H1 (cell line): ENCODE measurements around the gene STXBP2.

Experiments
- HDAC2 ChIP-seq, 2 experiments: fragments of 300-600 bp in 1 of 2; sonication (generic) in 1 of 2; IDR thresholded peaks; 2 replicates each; pipeline ENCODE4 v1.6.1; 2011 to 2012; ENCODE audit warnings: low read depth in 2 of 2, low read length in 2 of 2, mild to moderate bottlenecking in 2 of 2, moderate library complexity in 2 of 2, borderline replicate concordance in 1 of 2, inconsistent platforms in 1 of 2
- POLR2A ChIP-seq, 2 experiments: IDR thresholded peaks; 1 replicate in 1 of 2; 2 replicates in 1 of 2; pipeline ENCODE4 v1.6.1; 2011; ENCODE audit warnings: low read depth in 2 of 2, low read length in 2 of 2, mild to moderate bottlenecking in 2 of 2; ENCODE audit errors: control extremely low read depth in 1 of 2
- TF ChIP-seq, protein P1 (sequence below), 3 experiments: IDR thresholded peaks; 1 replicate in 2 of 3; 2 replicates in 1 of 3; pipeline versions ENCODE4 v1.5.1 to v1.6.1; 2011; ENCODE audit warnings: low read length in 3 of 3, mild to moderate bottlenecking in 3 of 3, inconsistent platforms in 2 of 3, low read depth in 1 of 3, moderate library complexity in 1 of 3; ENCODE audit not compliant: insufficient read depth in 1 of 3; ENCODE audit errors: control extremely low read depth in 1 of 3

DNA sequence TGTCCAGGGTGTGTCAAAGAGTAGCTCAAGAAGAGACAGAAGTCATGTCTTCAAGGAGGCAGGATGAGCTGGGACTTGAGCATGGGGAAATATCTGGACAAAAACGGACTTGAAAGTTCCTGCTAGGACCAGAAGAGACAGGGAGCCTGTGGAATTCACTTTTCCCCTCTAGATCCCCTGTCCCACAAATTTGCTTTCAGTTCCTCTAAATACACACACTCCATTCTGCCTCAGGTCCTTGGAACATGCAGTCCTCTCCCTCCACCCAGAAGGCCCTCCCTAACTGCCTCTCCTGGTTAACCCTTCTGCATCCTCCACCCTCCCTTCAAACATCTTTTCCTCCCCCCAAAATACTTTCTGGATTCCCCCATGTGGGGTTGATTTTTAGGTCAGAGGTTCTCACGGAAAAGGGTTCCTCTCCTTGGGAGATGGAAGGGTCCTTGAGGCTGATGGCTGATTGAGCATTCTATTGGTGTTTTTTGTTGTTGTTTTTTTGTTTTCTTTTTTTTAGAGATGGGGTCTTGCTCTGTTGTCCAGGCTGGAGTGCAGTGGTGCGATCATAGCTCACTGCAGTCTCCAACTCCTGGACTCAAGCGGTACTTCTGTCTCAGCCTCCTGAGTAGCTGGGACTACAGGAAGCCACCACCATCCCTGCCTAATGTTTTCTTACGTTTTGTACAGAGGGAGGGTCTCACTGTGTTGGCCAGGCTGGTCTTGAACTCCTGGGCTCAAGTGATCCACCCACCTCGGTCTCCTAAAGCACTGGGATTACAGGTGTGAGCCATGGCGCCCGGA lies 25.0 kb downstream of the STXBP2 start:
- no peak for TF ChIP-seq POLR2A (IDR thresholded peaks at IDR 0.05; ENCODE audit: control extremely low read depth in 1 of 2, low read depth in 2 of 2, low read length in 2 of 2)
- TF ChIP-seq HDAC2 (IDR thresholded peaks at IDR 0.05; ENCODE audit: borderline replicate concordance in 1 of 2, low read depth in 2 of 2, low read length in 2 of 2), result no peak
- TF ChIP-seq, protein P1, sequence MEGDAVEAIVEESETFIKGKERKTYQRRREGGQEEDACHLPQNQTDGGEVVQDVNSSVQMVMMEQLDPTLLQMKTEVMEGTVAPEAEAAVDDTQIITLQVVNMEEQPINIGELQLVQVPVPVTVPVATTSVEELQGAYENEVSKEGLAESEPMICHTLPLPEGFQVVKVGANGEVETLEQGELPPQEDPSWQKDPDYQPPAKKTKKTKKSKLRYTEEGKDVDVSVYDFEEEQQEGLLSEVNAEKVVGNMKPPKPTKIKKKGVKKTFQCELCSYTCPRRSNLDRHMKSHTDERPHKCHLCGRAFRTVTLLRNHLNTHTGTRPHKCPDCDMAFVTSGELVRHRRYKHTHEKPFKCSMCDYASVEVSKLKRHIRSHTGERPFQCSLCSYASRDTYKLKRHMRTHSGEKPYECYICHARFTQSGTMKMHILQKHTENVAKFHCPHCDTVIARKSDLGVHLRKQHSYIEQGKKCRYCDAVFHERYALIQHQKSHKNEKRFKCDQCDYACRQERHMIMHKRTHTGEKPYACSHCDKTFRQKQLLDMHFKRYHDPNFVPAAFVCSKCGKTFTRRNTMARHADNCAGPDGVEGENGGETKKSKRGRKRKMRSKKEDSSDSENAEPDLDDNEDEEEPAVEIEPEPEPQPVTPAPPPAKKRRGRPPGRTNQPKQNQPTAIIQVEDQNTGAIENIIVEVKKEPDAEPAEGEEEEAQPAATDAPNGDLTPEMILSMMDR (IDR thresholded peaks at IDR 0.05; ENCODE audit: control extremely low read depth in 1 of 3, insufficient read depth in 1 of 3, low read depth in 1 of 3, low read length in 3 of 3), result no peak
